ENCODE data around the gene CELA3A.

Gene CELA3A

GRCh38 chr1:22038036-22038435 lies 36.6 kb downstream of the CELA3A start:
- H3K4me2 ChIP-seq (ENCODE audit: low read length), result no peak overlapping the region
- peaks cover 31% of the 10 kb centered on the region for H3K4me1 ChIP-seq (ENCODE audit: insufficient read depth, low read length, severe bottlenecking)

GRCh38 chr1:22039594-22040285 lies 38.3 kb downstream of the CELA3A start:
- no peaks in the 10 kb centered on the region for H3K36me3 ChIP-seq (ENCODE audit: insufficient read depth, low read length)
- no peaks in the 10 kb centered on the region for H3K27me3 ChIP-seq (ENCODE audit: insufficient read depth, low read length)
- TF ChIP-seq EZH2 (IDR thresholded peaks at IDR 0.05; ENCODE audit: borderline replicate concordance, low read length), result no peak
- no peak; the same call in 1 of the 2 replicates for TF ChIP-seq CTCF (IDR thresholded peaks at IDR 0.05; ENCODE audit: low read length)
- peaks cover 31% of the 10 kb centered on the region for H3K4me1 ChIP-seq (ENCODE audit: insufficient read depth, low read length, severe bottlenecking)
- no peaks in the 10 kb centered on the region for H4K20me1 ChIP-seq (ENCODE audit: insufficient read depth, low read length)
- no peak overlapping the region; the same call in 1 of the 2 replicates for H3K9ac ChIP-seq (ENCODE audit: low read length)
- H2AFZ ChIP-seq (ENCODE audit: low read length), result no peak overlapping the region
- no peaks in the 10 kb centered on the region for H3F3A ChIP-seq (ENCODE audit: insufficient read depth, low read length)
- H3K79me2 ChIP-seq (ENCODE audit: insufficient read depth, low read length), result no peaks in the 10 kb centered on the region
- H3K9me2 ChIP-seq (ENCODE audit: low read depth, low read length), result no peaks in the 10 kb centered on the region
- H3K9me3 ChIP-seq (ENCODE audit: low read length), result no peaks in the 10 kb centered on the region
- no peak overlapping the region for H3K4me3 ChIP-seq (ENCODE audit: low read depth, low read length, poor library complexity, severe bottlenecking)
- peak overlapping the region; percentile 60 for H3K4me2 ChIP-seq (ENCODE audit: low read length)
- H3K27ac ChIP-seq (ENCODE audit: low read depth, low read length, poor library complexity, severe bottlenecking), result peak overlapping the region; percentile 78

More at GRCh38 chr1:22038036-22038435, 36.6 kb downstream of the CELA3A start:
- TF ChIP-seq EZH2 (IDR thresholded peaks at IDR 0.05; ENCODE audit: borderline replicate concordance, low read length), result no peak
- TF ChIP-seq CTCF (IDR thresholded peaks at IDR 0.05; ENCODE audit: low read length), result no peak
- Histone ChIP-seq H3K9me3 (ENCODE audit: low read length) (no peaks in the 10 kb centered on the region), H3K27me3 (ENCODE audit: insufficient read depth, low read length) (no peaks in the 10 kb centered on the region), H3K27ac (ENCODE audit: low read depth, low read length, poor library complexity, severe bottlenecking) (peak overlapping the region; percentile 46), H3K36me3 (ENCODE audit: insufficient read depth, low read length) (no peaks in the 10 kb centered on the region), H2AFZ (ENCODE audit: low read length) (peak overlapping the region; percentile 94; the same call in 1 of the 2 replicates), H3K9me2 (ENCODE audit: low read depth, low read length) (no peaks in the 10 kb centered on the region), H4K20me1 (ENCODE audit: insufficient read depth, low read length) (no peaks in the 10 kb centered on the region), H3F3A (ENCODE audit: insufficient read depth, low read length) (no peaks in the 10 kb centered on the region), H3K4me3 (ENCODE audit: low read depth, low read length, poor library complexity, severe bottlenecking) (no peak overlapping the region), H3K79me2 (ENCODE audit: insufficient read depth, low read length) (no peaks in the 10 kb centered on the region), H3K9ac (ENCODE audit: low read length) (no peak overlapping the region)

GRCh38 chr1:22040286-22040623 lies 38.8 kb downstream of the CELA3A start:
- Histone ChIP-seq H3K4me1 (ENCODE audit: insufficient read depth, low read length, severe bottlenecking) (peaks cover 31% of the 10 kb centered on the region), H3F3A (ENCODE audit: insufficient read depth, low read length) (no peaks in the 10 kb centered on the region), H3K9me3 (ENCODE audit: low read length) (no peaks in the 10 kb centered on the region), H3K4me3 (ENCODE audit: low read depth, low read length, poor library complexity, severe bottlenecking) (no peak overlapping the region), H2AFZ (ENCODE audit: low read length) (no peak overlapping the region), H3K27me3 (ENCODE audit: insufficient read depth, low read length) (no peaks in the 10 kb centered on the region), H3K36me3 (ENCODE audit: insufficient read depth, low read length) (no peaks in the 10 kb centered on the region), H3K4me2 (ENCODE audit: low read length) (peak overlapping the region; percentile 60; the same call in 1 of the 2 replicates), H3K27ac (ENCODE audit: low read depth, low read length, poor library complexity, severe bottlenecking) (peak overlapping the region; percentile 78), H3K9ac (ENCODE audit: low read length) (no peak overlapping the region; the same call in 1 of the 2 replicates), H3K9me2 (ENCODE audit: low read depth, low read length) (no peaks in the 10 kb centered on the region), H3K79me2 (ENCODE audit: insufficient read depth, low read length) (no peaks in the 10 kb centered on the region), H4K20me1 (ENCODE audit: insufficient read depth, low read length) (no peaks in the 10 kb centered on the region)
- TF ChIP-seq CTCF (IDR thresholded peaks at IDR 0.05; ENCODE audit: low read length) (no peak), EZH2 (IDR thresholded peaks at IDR 0.05; ENCODE audit: borderline replicate concordance, low read length) (no peak)

All from OCI-LY1 (cell line).